Motor neuron (in vitro differentiated cells): ENCODE measurements around the gene UFSP1. TPM values are rescaled to one million over a fixed set of nuclear protein-coding genes. Genes with fewer than 3 reads are reported as not detected.

Experiments
- total RNA-seq, 8 experiments: library from RNA; unstranded; fragments of 300-600 nt; gene quantifications; 2 replicates each; pipeline versions ENCODE4 v1.2.3 to v1.2.4, GENCODE V29; 2022

Gene UFSP1
- total RNA-seq, 8 experiments from 2014 or later, result 2.4 to 5.2 (median 2.9) TPM

Other genes with a start within 250 kb of the UFSP1 start
- 1 to 10 TPM in 6 of 8 experiments, under 1 TPM in 2; 0.54 to 3.9 (median 2.5) TPM for gene TFR2, start 248.2 kb downstream of the UFSP1 start, total RNA-seq
- gene ACTL6B, start 233.3 kb downstream of the UFSP1 start, total RNA-seq, result 10 to 100 TPM in 5 of 8 experiments, not detected in 3; 29.4 to 51.9 (median 38.1) TPM
- 100 to 1,000 TPM; 141 to 235 (median 188) TPM for gene GNB2, start 216.0 kb downstream of the UFSP1 start, total RNA-seq
- 10 to 100 TPM; 10.6 to 40.7 (median 19.1) TPM for gene GIGYF1, start 195.5 kb downstream of the UFSP1 start, total RNA-seq
- gene POP7, start 183.6 kb downstream of the UFSP1 start, total RNA-seq, result 10 to 100 TPM; 32.0 to 59.6 (median 38.6) TPM
- gene EPO, start 169.2 kb downstream of the UFSP1 start, total RNA-seq, result under 1 TPM in 1 of 8 experiments, not detected in 7; 0.11 TPM
- gene ZAN, start 156.1 kb downstream of the UFSP1 start, total RNA-seq, result under 1 TPM in 6 of 8 experiments, not detected in 2; 0.04 to 0.24 (median 0.14) TPM
- 10 to 100 TPM in 5 of 8 experiments, 1 to 10 TPM in 3; 3.5 to 49.9 (median 17.1) TPM for gene EPHB4, start 62.2 kb downstream of the UFSP1 start, total RNA-seq
- gene SLC12A9, start 37.0 kb downstream of the UFSP1 start, total RNA-seq, result 10 to 100 TPM in 4 of 8 experiments, 1 to 10 TPM in 4; 6.8 to 29.3 (median 11.9) TPM
- gene TRIP6, start 22.3 kb downstream of the UFSP1 start, total RNA-seq, result 10 to 100 TPM in 5 of 8 experiments, 1 to 10 TPM in 3; 3.0 to 90.1 (median 22.4) TPM
- gene SRRT, start 14.6 kb downstream of the UFSP1 start, total RNA-seq, result 100 to 1,000 TPM in 3 of 8 experiments, 10 to 100 TPM in 5; 28.4 to 149 (median 57.0) TPM
- gene ACHE, start 6.2 kb upstream of the UFSP1 start, total RNA-seq, result 10 to 100 TPM in 4 of 8 experiments, 1 to 10 TPM in 4; 1.3 to 64.5 (median 13.4) TPM
- 1 to 10 TPM in 2 of 8 experiments, under 1 TPM in 5, not detected in 1; 0.11 to 2.2 (median 0.72) TPM for gene MUC3A, start 59.8 kb upstream of the UFSP1 start, total RNA-seq
- gene MUC12, start 79.8 kb upstream of the UFSP1 start, total RNA-seq, result 1 to 10 TPM in 7 of 8 experiments, under 1 TPM in 1; 0.43 to 9.6 (median 1.9) TPM
- gene MUC17, start 130.4 kb upstream of the UFSP1 start, total RNA-seq, result 1 to 10 TPM in 1 of 8 experiments, under 1 TPM in 6, not detected in 1; 0.04 to 1.2 (median 0.17) TPM
- 10 to 100 TPM in 4 of 8 experiments, 1 to 10 TPM in 4; 1.4 to 20.0 (median 7.2) TPM for gene TRIM56, start 195.8 kb upstream of the UFSP1 start, total RNA-seq
- gene SERPINE1, start 237.4 kb upstream of the UFSP1 start, total RNA-seq, result 100 to 1,000 TPM in 1 of 8 experiments, 10 to 100 TPM in 1, 1 to 10 TPM in 2, under 1 TPM in 4; 0.05 to 128 (median 0.93) TPM